SU-DHL-6 (cell line): ENCODE measurements around the gene ATXN7.

Source experiments
- H2AFZ ChIP-seq: fragments of 200-600 bp; sonication (generic); 2 replicates; pipeline ENCODE4 v1.6.1; 2014; ENCODE audit warnings: low read depth, mild to moderate bottlenecking, moderate library complexity, mixed read lengths, antibody characterized with exemption, low read length; ENCODE audit not compliant: severe bottlenecking
- H3F3A ChIP-seq: fragments of 200-600 bp; shearing (Covaris generic); 2 replicates; pipeline ENCODE4 v1.6.0; 2016; ENCODE audit warnings: antibody characterized with exemption, mild to moderate bottlenecking; ENCODE audit not compliant: insufficient read depth
- H3K27ac ChIP-seq: fragments of 200-600 bp; sonication (generic); 2 replicates; pipeline ENCODE4 v1.5.1; 2016; ENCODE audit warnings: low read depth, mild to moderate bottlenecking, low read length, moderate library complexity, mixed read lengths
- H3K27me3 ChIP-seq: fragments of 200-600 bp; sonication (generic), shearing (Covaris generic); 2 replicates; pipeline ENCODE4 v1.6.0; 2014; ENCODE audit warnings: mild to moderate bottlenecking, low read length
- H3K36me3 ChIP-seq: fragments of 200-600 bp; sonication (generic); 2 replicates; pipeline ENCODE4 v1.6.1; 2014; ENCODE audit warnings: mild to moderate bottlenecking, low read length, mixed read lengths
- H3K4me2 ChIP-seq: fragments of 300-600, 200-600 bp; shearing (Covaris generic), sonication (generic); 2 replicates; pipeline ENCODE4 v1.6.0; 2014; ENCODE audit warnings: low read length, low read depth, mild to moderate bottlenecking; ENCODE audit not compliant: poor library complexity, severe bottlenecking
- H3K4me3 ChIP-seq: fragments of 200-600 bp; sonication (generic); 2 replicates; pipeline ENCODE4 v1.5.1; 2014; ENCODE audit warnings: antibody characterized with exemption, low read length, mild to moderate bottlenecking, mixed read lengths; ENCODE audit not compliant: insufficient read depth, poor library complexity, severe bottlenecking
- H3K79me2 ChIP-seq: fragments of 200-600 bp; sonication (generic); 2 replicates; pipeline ENCODE4 v1.6.1; 2014; ENCODE audit warnings: mild to moderate bottlenecking, low read length, moderate library complexity; ENCODE audit not compliant: insufficient read depth
- H3K9ac ChIP-seq: fragments of 200-600 bp; sonication (generic); 2 replicates; pipeline ENCODE4 v1.7.0; 2014; ENCODE audit warnings: mild to moderate bottlenecking, low read length
- H3K9me2 ChIP-seq: fragments of 200-600 bp; sonication (generic); replicated peaks from 2 replicates; pipeline ENCODE4 v1.6.1; 2014; ENCODE audit warnings: low read length; ENCODE audit not compliant: insufficient read depth
- H3K9me3 ChIP-seq: fragments of 200-600 bp; sonication (generic); 2 replicates; pipeline ENCODE4 v1.6.1; 2014; ENCODE audit warnings: low read length, mixed read lengths; ENCODE audit not compliant: insufficient read depth
- H4K20me1 ChIP-seq: fragments of 200-600 bp; sonication (generic); 2 replicates; pipeline ENCODE4 v1.6.1; 2014; ENCODE audit warnings: low read depth, mild to moderate bottlenecking, antibody characterized with exemption, low read length, moderate library complexity, mixed read lengths
- EZH2phosphoT487 ChIP-seq: fragments of 200-600 bp; sonication (generic), shearing (Covaris generic); conservative IDR thresholded peaks from 2 replicates; pipeline ENCODE4 v1.6.1; 2018; ENCODE audit warnings: mild to moderate bottlenecking, antibody characterized with exemption, low read length, moderate library complexity, mixed read lengths
- TF ChIP-seq, protein P1 (sequence below): fragments of 200-600 bp; sonication (generic); IDR thresholded peaks from one replicate; pipeline ENCODE4 v1.5.1; 2017; ENCODE audit warnings: antibody characterized with exemption, mild to moderate bottlenecking, low read length, moderate library complexity; ENCODE audit not compliant: insufficient read depth, poor library complexity, severe bottlenecking

Gene ATXN7

DNA sequence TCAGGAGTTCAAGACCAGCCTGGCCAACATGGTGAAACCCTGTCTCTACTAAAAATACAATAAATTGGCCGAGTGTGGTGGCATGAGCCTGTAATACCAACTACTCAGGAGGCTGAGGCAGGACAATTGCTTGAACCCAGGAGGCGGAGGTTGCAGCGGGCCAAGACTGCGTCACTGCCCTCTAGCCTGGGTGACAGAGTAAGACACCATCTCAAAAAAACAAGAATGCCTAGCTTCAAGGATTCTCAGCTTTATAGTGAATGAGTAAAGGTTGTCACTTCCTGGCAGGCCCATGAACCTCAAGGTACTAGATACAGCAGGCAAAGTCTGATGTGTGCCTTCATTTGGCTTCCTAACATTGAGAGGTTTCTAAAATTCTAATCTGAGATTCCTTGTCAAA lies 14.5 kb upstream of the ATXN7 start:
- no peaks in the 10 kb centered on the region for H3K36me3 ChIP-seq
- no peak overlapping the region for H3K27ac ChIP-seq
- peaks cover 84% of the 10 kb centered on the region for H3K79me2 ChIP-seq
- H3K9me3 ChIP-seq: no peaks in the 10 kb centered on the region
- H4K20me1 ChIP-seq: peaks cover 4% of the 10 kb centered on the region; the same call in 1 of the 2 replicates
- TF ChIP-seq, protein P1, sequence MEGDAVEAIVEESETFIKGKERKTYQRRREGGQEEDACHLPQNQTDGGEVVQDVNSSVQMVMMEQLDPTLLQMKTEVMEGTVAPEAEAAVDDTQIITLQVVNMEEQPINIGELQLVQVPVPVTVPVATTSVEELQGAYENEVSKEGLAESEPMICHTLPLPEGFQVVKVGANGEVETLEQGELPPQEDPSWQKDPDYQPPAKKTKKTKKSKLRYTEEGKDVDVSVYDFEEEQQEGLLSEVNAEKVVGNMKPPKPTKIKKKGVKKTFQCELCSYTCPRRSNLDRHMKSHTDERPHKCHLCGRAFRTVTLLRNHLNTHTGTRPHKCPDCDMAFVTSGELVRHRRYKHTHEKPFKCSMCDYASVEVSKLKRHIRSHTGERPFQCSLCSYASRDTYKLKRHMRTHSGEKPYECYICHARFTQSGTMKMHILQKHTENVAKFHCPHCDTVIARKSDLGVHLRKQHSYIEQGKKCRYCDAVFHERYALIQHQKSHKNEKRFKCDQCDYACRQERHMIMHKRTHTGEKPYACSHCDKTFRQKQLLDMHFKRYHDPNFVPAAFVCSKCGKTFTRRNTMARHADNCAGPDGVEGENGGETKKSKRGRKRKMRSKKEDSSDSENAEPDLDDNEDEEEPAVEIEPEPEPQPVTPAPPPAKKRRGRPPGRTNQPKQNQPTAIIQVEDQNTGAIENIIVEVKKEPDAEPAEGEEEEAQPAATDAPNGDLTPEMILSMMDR: no peak
- TF ChIP-seq EZH2phosphoT487: no peak
- H3K9ac ChIP-seq: no peak overlapping the region
- no peak overlapping the region for H3K4me3 ChIP-seq
- H3K9me2 ChIP-seq: no peaks in the 10 kb centered on the region
- H3K4me2 ChIP-seq: no peak overlapping the region
- H3F3A ChIP-seq: 0 out of 2 replicates have a peak, but pooled peaks cover 4% of the 10 kb centered on the region
- H3K27me3 ChIP-seq: no peaks in the 10 kb centered on the region
- H2AFZ ChIP-seq: no peak overlapping the region

DNA sequence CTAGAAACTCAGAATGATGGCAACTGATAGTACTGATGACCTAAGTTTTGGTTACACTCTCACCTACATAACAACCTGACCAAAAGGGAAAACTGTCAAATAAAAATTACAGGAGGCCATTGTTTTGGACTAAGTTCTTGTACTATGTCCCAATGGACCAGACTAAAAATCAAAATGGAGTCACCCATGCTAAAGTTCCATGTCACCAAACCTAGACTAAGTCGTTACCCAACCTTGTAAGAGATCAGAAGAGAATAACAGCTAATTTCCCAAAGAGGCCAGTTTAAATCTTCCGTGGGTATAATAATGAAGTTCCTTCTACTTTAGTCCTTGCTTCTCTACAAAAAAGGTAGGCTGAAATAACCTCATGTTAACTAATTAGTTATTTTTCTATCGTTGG lies 12.4 kb upstream of the ATXN7 start:
- Histone ChIP-seq H3K9me3 (no peaks in the 10 kb centered on the region), H3K9ac (no peak overlapping the region), H2AFZ (no peak overlapping the region), H3F3A (0 out of 2 replicates have a peak, but pooled peaks cover 4% of the 10 kb centered on the region), H3K36me3 (no peaks in the 10 kb centered on the region), H3K4me2 (no peak overlapping the region), H3K79me2 (peaks cover 83% of the 10 kb centered on the region), H3K4me3 (no peak overlapping the region), H3K9me2 (no peaks in the 10 kb centered on the region), H3K27me3 (no peaks in the 10 kb centered on the region), H3K27ac (no peak overlapping the region), H4K20me1 (no peaks in the 10 kb centered on the region; the same call in 1 of the 2 replicates)
- no peak for TF ChIP-seq EZH2phosphoT487

DNA sequence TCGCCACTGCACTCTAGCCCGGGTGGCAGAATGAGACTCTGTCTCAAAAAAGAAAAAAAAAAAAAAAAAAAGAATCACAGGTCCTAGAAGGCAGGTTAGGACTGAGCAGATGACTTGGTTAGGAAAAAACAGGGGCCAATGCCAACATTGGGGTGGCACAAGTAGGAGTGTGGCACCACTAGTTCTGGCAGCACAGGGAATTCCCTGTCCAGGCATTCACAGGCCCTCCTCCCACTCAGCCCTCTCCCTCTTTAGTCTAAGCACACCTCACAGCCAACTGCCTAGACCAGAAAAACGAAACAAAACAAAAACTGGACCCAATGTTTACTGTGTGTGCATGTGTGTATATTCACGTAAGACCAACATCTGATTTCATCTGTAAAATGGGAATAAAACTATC lies 10.6 kb upstream of the ATXN7 start:
- H4K20me1 ChIP-seq: no peaks in the 10 kb centered on the region; the same call in 1 of the 2 replicates

DNA sequence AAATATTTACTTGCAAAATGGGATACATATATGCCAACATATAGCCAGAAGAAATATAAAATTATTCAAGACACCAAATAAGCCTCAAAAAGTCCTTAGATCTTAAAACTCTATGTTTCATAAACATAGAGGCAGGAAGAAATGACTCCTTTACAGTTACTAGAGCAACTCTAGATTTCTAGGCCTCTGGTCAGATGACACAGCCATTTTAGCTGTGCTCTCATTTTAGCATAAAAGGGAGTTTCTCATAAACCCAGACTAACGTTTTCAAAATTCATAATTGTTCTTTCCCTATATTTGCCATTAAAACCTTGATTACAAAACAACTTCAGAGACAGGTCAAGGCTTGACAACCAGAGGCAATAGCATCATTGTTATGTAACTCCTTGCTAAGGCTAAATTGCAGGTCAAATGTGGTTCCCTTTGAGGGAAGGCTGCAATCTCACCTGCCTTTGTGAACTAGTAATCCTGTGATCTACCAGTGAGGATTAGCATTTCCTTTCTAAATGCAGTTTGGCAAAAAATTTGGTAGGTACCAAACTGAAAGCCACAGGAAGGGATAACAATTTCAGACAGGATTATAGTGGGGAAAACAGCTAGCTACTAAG lies 8.2 kb upstream of the ATXN7 start:
- Histone ChIP-seq H3K4me3 (no peak overlapping the region), H3K9me3 (no peaks in the 10 kb centered on the region), H3K27me3 (no peaks in the 10 kb centered on the region), H3K9ac (no peak overlapping the region), H3F3A (no peaks in the 10 kb centered on the region), H3K79me2 (peaks cover 89% of the 10 kb centered on the region), H2AFZ (no peak overlapping the region), H3K36me3 (no peaks in the 10 kb centered on the region), H3K4me2 (no peak overlapping the region), H4K20me1 (0 out of 2 replicates have a peak, but pooled peaks cover 5% of the 10 kb centered on the region), H3K27ac (no peak overlapping the region), H3K9me2 (no peaks in the 10 kb centered on the region)
- TF ChIP-seq EZH2phosphoT487: no peak
- TF ChIP-seq, protein P1: no peak

More for the DNA sequence above, 10.6 kb upstream of the ATXN7 start:
- no peak overlapping the region for H2AFZ ChIP-seq
- peaks cover 85% of the 10 kb centered on the region for H3K79me2 ChIP-seq
- no peaks in the 10 kb centered on the region for H3K36me3 ChIP-seq
- no peak overlapping the region for H3K4me3 ChIP-seq
- no peak overlapping the region for H3K27ac ChIP-seq
- no peak overlapping the region for H3K4me2 ChIP-seq
- H3K9me3 ChIP-seq: no peaks in the 10 kb centered on the region
- no peak overlapping the region for H3K9ac ChIP-seq
- H3K27me3 ChIP-seq: no peaks in the 10 kb centered on the region
- H3K9me2 ChIP-seq: no peaks in the 10 kb centered on the region
- TF ChIP-seq, protein P1: no peak
- H3F3A ChIP-seq: 0 out of 2 replicates have a peak, but pooled peaks cover 4% of the 10 kb centered on the region
